Stromal cell of bone marrow (primary cell): ENCODE measurements around the gene CDKL5.
"Not testable (repeated sequence)": the region's sequence is repeated elsewhere in the genome, so short reads cannot be mapped to it uniquely, and the experiment has no call there.

Experiments used
- DNase-seq: peaks from one replicate; pipeline ENCODE4 v3.0.0-alpha.2; 2012; ENCODE audit warnings: low read depth

CDKL5 gene

DNA sequence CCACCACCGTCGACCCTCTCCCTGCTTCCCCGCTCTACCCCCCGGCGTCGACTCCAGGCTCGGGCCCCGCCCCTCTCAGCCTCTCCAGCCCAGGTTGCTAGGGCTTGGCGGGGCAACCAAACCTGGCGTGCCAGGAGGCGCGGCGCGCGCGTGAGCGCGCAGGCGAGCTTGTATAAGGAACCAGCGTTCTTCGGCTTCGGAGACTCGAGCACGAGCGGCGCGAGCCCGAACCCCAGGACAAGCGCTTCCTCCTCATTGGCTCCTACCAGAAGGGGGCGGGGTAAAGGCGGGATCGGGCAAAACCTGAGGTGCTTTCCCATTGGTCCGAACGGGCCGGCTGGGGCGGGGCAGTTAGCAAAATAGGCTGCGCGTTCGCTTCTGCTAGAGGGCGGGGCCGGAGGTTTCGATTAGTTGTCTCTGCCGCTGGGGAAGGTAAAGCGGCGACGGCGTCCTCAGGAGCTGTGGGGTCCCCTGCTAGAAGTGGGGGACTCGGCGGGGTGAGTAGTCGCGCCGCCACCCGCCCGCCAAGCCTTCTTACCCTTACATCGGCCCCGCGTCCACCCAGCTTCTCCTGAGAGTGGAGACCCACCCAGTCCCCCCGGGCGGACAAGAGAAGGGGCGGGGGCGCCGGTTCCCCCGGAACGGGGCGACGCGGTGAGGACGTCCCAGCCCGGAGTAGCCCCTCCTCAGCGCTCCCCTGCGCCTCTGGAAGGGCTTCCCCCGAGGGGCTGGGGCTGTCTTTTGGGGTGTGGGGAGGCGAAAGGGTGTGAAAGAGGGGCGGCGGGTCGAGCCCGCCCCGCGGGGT, at the start of gene CDKL5:
Gene CDKL5, plus strand, starts transcription at position 410 of the 805 bp plus-strand sequence. CDS start 81,489 bp downstream, outside the sequence.
- DNase-seq: peak; percentile 91

DNA sequence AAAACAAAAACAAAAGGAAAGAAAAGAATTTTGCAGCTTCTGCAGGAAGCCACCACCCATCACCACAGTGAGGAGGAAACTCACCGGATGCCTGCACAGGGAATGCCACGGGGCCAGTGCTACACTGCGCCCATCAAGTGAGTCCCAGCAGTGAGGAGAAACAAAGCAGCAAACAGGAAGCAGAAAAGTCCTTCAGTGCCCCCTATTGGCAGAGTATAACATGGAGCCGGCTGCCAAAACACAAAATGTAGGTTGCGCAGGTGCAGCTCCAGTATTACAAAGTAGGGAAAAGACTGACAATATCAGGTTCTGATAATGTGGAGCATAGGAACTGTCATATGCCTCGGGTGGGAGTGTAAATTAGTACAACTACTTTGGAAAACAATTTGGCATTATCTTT, 47.6 kb upstream of the CDKL5 start:
- DNase-seq: no peak

DNA sequence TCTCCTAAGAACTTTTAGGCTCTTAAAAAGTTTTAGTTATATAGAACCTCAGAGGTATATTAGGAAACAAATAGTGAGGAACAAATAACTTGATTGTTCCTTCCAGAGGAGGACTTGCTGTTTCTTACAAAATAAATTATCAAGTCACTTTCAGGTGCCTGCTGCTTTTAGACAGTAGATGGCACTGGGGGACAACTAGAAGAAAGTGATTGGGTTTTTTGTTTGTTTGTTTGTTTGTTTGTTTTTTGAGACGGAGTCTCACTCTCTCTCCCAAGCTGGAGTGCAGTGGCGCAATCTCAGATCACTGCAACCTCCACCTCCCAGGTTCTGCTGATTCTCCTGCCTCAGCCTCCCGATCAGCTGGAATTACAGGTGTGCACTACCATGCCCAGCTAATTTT, 35.4 kb upstream of the CDKL5 start:
- no peak for DNase-seq

DNA sequence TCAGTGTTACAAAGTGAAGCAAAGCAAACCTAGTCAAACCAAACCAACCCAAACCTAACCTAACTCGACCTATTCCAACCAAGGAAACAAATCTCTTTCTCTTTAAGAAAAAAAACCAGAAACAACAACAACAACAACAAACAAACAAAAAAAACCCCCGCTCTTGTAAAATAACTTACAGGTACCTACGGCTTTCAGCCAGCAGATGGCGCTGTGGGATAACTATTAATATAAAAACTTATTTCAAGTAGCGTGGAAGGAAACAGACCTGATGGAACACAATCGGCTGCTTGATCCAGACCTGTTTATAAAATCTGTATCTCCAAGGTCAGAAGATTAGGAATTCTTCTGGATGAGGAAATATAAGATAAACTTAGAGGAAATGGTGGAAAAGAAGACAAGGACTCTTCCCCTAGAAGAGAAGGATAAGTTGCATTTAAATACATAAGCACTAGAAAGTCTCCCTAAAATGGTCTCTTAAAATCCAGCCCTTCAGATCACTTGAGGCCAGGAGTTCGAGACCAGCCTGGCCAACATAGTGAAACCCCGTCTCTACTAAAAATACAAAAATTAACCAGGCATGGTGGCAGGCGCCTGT, 34.4 kb upstream of the CDKL5 start:
- DNase-seq: peak; percentile 15

DNA sequence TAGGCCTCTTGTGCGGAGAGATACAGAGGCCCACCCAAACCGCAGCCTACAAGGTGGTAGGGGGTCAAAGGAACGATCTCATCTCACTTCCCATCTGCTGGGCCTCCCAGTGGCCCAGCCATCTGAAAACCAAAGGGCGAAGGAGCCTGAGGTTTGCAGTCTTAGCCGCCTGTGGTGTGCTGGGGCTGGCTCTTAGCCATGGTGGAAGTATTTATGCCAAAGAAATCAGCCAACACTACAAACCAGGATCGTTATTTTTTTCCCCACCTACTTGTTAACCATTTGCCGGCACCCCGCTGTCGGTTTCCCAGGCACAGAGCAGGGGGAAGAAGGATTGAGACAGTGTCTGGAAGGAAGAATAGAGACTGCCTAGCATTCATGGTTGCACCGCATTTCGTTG, 30.9 kb upstream of the CDKL5 start:
- no peak for DNase-seq

DNA sequence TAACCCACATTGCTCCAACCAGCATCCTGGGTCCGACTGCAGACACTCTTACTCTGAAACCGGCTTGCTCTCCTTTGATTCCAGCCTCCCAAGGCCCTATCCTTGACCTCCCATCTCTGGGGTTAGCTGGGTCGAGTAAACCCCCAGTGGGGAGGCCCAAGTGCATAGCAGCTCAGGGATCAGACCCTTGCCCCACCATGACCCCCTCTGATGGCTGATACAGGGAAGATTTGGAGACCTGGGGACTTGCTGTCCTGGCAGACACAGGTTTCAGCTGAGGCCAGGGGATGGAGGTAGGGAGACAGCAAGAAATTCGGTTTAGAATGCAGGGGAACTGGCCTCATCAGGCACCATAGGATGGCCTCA, 23.6 kb upstream of the CDKL5 start:
- DNase-seq: no peak

DNA sequence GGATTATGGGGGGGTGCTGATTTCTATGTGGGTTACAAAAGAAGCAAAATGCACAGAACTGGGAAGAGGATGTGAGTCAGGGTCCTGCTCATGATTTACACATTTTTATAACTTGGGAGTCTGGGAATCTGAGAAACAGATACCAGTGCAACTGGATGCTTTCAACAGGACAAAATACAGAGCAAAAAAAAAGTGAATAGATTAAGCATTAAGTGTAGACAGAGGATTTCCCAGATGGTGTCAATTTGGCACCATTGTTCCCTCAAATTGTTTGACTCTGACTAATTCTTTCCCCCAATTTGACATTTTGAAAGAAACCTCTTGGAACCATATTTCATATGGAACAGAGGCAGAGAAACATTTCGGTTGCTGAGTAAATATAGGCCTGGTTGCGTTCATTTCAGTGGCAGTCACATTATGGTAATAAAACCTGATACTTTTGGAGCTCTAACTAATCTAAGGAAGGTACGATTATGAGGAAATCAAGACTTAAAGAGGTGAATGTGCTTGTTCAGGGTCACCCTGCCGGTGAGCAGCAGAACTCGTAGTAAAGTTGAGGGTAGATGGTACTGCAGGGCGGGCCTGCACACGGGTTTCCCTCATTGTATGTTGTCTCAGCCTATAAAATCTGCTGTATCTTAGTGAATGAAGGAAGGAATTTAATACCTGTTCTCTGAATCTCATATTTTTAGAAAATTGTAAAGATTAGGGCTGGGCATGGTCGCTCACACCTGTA, 18.7 kb upstream of the CDKL5 start:
- DNase-seq: no peak

DNA sequence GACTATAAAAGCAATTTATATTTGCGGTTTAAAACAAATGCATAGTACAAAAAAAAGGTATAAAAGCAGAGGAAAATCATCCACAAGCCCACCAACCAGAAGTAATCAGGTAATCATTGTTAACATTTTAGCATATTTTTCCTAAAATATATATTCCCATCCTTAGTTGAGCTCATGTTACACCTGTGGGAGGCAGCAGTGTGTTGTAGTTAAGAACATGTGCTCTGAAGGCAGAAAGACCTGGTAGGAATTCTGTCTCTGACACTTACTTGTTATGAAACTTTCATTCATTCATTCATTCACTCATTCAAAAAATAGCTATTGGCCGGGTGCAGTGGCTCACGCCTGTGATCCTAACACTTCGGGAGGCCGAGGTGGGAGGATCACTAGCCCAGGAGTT, 15.4 kb upstream of the CDKL5 start:
- DNase-seq: no peak

DNA sequence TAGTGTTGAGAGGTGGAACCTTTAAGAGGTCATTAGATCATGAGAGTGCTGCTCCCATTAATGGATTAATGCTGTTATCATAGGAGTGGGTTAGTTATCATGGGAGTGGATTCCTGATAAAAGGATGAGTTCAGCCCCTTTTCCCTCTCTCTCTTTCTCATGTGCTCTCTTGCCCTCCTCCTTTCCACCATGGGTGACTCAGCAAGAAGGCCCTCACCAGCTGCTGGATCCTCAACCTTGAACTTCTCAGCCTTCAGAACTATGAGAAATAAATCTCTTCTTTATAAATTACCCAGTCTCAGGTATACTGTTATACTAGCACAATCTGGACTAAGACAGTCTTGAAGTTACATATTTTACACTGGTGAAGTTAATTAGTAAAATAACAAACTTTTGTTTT, 10.0 kb upstream of the CDKL5 start:
- no peak for DNase-seq

DNA sequence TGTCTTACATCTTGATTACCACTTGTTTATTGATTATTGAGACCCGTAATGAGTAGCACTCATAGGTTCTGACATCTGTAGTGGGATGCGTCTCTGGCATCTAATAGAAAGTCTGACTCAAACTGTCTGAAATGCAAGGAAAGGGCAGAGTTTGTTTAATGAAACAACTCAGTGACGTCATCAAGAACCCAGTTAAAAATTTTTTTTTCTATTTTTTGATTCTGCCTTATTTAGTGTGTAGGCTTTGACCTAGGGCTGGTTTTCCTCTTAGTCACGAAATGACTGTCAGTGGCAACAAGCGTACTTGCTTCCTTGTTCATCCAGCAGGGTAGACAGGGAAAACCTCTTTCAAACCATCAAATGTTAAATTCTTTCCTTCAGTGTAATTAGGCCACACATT, 3.1 kb upstream of the CDKL5 start:
- DNase-seq: peak; percentile 71

DNA sequence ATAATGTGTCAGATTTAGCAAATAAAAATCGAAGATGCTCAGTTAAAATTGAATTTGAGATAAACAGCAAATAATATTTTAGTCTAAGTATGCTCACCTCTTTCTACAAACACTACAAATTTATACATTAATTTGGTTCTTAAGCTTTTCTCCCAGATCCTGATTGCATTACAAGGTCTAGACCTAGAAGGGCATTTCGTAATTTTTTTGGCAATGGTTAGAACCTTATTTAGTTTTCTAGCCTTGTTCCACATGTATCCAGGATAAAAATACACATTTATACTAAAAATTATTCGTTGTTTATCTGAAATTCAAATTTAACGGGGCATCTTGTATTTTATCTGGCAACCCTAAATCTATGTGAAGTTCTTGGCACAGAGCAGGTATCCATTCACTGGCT, 2.5 kb upstream of the CDKL5 start:
- DNase-seq: no peak

DNA sequence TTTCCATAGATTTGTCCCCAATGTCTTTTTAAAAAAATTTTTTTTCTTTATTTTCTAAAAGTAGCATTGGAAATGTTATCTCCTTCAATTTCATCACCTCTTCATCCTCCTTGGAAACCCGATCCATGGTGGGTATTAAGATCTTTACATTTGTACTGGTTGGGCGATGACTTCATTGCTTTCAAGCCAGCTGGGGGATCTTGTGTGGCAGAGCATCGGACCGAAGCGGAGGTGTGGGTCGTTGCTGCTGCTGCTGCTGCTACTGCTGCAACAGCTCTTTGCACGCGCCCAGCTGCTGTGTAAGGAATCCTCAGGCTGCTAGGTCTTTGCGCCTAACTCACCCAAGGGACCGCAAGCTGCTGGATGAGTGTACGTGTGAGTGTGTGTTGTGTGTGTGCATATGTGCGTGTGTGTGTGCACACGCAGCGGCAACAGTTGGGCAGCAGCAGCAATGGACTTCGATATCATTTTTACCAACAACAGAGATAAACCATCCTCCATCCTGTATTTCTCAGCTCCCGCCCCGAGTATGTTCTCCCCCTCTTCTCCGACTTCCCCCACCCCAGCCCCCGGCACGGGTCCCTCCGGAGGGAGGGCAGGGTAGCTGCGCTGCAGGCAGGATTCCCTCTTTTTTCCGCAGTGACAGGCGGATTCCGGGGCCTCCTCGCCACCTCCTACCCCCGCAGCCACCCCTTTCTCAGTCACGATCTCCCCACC, 768 bp upstream of the CDKL5 start:
- no peak for DNase-seq

DNA sequence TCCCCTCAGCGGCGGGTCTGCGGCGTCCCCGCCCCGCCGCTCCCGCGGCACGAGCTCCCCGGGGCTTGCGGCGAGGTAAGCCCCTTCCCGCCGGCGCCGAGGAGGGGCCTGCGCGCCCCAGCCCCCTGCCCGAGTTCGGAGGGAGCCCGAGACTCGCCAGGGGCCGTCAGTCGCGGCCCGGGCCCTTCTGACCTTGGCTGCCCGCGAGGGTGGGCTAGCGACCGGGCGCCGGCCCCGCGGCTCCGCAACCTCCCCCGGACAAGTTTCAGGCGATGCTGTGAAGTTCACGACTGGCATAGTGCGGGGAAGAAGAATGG, 554 bp downstream of the CDKL5 start:
- no peak for DNase-seq

DNA sequence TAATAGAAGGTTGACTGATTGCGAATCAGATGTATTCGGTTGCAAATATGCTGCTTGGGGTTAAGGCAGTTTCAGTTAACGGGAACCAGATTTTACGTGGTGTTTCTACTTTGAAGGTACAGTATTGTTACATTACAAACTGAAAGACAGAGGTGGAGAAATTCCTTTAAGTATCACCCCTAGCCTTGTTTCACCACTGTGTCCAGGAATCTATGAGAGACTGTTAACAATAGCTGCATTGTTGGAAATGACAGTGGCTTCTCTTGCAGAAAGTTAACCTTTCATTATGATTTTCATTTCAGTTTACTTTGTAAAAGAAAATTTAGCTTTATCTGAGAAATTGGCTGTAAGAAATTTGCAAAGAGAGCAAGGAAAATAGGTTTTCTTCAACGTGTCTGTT, 2.6 kb downstream of the CDKL5 start:
- no peak for DNase-seq

DNA sequence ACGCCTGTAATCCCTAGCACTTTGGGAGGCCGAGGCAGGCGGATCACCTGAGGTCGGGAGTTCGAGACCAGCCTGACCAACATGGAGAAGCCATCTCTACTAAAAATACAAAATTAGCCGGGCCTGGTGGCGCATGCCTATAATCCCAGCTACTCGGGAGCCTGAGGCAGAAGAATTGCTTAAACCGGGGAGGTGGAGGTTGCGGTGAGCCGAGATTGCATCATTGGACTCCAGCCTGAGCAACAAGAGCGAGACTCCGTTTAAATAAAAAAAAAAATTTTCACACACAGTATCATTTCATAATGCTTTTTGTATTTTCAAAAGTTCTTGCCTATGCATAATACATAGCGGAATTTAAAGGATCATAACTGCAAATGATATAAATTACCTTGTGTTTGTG, 7.9 kb downstream of the CDKL5 start:
- DNase-seq: not testable (repeated sequence)

DNA sequence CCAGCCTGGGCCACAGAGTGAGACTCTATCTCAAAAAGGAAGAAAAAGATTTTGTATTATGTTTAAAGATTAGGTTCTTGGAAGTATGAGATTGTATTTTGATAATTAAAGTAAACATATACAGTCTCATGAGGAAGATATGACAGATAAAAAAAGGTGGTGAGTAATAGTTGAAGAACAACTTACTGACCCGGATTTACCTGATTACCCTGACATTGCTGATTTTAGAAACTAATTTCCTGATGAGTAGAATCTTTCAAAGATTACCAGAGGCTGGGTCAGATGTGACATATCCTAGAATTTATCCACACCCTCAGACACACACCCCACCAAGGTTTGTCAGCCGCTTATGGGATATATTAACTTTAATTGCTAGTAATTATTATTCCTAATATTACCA, 9.5 kb downstream of the CDKL5 start:
- no peak for DNase-seq

DNA sequence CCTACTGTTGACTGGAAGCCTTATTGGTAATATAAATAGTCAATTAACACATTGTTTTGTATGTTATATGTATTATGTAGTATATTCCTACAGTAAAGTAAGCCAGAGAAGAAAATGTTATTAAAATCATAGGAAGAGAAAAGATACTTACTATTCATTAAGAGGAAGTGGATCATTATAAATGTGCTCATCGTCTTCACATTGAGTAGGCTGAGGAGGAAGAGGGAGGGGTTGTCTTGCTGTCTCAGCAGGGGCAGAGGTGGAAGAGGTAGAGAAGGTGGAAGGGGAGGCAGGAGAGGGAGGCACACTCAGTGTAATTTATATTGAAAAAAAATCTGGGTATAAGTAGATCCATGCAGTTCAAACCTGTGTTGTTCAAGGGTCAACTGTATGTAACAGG, 10.6 kb downstream of the CDKL5 start:
- DNase-seq: no peak

DNA sequence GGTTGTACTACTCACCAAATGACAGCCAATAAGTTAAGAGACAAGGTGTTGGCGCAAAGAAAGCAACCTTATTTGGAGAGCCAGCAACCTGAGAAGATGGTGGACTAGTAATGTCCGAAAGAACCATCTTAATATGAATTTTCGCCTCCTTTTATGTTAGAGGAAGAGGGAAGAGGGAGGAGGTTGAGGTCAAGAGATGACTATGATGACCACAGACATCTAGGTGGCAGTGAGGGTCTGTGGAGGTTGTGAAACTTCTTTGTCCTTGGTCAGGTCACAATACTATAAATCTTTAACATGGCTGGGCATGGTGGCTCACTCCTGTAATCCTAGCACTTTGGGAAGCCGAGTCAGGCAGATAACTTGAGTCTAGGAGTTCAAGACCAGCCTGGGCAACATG, 15.4 kb downstream of the CDKL5 start:
- no peak for DNase-seq

DNA sequence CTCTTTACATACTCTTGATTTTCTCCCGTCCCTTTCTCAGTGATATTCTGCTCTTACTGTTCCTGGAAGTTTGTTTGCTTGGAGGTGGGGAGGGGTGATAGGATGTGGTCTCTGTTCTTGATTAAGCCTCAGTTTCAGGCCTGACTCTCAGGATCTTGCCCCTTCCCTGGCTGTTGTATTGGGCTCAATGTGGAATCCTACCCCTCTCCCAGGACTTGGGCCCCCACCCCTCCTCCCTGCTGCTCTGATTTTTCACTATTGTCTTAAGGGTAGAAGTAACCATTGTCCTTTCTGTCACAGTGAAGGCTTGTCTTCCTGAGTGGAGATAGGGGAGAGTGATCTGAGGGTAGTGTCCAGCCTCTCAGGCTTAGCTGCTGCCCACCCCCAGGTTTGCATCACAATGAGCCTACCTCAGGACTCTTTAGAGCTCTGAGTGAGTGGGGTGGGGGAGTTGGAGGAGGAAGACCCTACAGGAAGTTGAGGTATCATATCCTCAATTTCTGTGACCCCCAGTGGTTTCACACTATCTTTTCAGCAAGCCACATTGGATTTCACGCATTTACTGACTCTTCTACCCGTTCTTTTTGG, 16.5 kb downstream of the CDKL5 start:
- no peak for DNase-seq

DNA sequence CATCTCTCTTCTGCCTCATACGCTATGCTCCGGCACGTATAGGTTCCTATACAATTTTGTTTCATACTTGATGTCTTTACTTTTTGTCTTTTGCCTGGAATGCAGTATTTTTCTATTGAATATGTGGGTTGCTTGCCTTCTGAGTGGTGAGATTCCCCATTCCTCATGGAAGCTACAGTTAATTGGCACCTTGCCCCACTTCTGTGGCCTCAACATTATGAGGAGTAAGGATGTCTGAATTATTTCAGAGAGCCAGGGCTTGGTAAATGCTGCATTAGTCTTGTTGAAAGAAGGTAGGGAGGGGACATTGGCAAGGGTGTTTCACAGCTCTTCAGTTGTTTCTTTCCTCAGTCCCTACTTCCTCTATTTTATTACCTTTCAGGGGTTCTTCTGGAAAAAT, 23.0 kb downstream of the CDKL5 start:
- DNase-seq: no peak

DNA sequence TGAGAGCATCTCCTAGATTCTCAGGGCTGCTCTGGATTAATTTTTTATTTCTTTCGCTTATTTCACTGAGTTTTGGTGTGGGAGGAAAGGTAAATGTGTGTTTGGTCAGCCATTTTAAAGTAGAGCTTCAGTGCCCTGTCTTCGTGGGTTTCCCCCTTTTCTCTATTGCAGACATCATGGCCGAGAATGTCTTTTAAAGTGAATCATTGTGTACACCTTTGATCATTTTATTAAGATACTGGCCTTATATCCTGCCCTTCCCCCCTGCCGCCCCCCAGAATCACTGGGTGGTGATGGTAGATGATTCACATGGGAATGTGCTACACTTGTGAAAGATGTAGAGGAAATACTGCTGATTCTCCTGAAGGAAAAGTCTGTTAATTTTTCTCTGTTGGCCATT, 23.8 kb downstream of the CDKL5 start:
- DNase-seq: no peak

DNA sequence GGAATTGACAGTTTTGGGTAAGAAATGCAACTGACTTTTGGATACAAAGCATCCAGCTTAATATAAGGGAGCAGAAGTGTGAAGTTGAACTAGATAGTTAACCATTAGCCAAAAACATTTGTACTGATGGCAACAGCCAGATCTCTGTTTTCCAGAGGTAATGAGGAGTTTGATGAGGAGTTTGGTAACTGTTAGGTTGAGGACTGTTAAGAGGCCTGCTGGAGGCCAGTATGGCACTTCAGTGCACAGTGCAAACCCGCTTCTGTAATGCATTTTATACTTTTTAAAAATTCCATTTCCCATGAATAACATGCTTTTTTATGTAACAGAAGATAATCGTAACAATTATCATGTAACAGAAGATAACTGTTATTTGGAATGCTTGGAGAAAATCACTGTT, 30.0 kb downstream of the CDKL5 start:
- no peak for DNase-seq

DNA sequence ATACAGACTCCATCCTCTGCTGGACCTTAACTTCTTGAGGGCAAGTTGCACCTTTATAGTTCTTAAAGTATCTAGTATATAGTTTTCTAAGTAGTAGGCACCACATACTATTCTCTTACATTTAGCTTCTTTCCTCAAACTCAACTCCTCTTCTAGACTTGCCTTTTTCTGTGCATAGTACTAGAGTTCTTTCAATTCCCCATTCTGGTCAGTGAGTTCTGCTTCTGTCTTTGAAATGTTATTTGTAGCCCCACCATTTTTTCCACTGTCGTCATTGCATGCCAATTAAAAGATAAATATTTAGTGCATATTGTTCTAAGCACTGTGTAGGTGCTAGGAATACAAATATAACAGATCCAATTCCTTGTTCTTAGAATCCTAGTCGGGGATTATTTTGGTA, 31.6 kb downstream of the CDKL5 start:
- DNase-seq: no peak
